ENCODE data around the gene ARHGEF4.

The ARHGEF4 gene

GRCh38 chr2:131048641-131049040, 211.9 kb downstream of the ARHGEF4 start:
- Histone ChIP-seq H3K36me3 (ENCODE audit: insufficient read depth, low read length) (peaks cover 77% of the 10 kb centered on the region; the same call in 1 of the 2 replicates), H3K4me3 (ENCODE audit: low read length, poor library complexity, severe bottlenecking) (no peak overlapping the region), H4K20me1 (ENCODE audit: insufficient read depth, low read length, poor library complexity, severe bottlenecking) (peaks cover 12% of the 10 kb centered on the region), H3K4me2 (ENCODE audit: low read depth, low read length, poor library complexity, severe bottlenecking) (no peak overlapping the region), H3F3A (ENCODE audit: low read depth) (no peaks in the 10 kb centered on the region), H2AFZ (ENCODE audit: low read length) (no peak overlapping the region), H3K4me1 (ENCODE audit: insufficient read depth, low read length, poor library complexity, severe bottlenecking) (no peaks in the 10 kb centered on the region), H3K9me2 (replicated peaks; ENCODE audit: low read depth, low read length) (no peaks in the 10 kb centered on the region), H3K9ac (ENCODE audit: low read depth, low read length, poor library complexity, severe bottlenecking) (no peak overlapping the region), H3K9me3 (ENCODE audit: insufficient read depth, low read depth, low read length) (no peaks in the 10 kb centered on the region), H3K27me3 (ENCODE audit: insufficient read depth, low read length, poor library complexity, severe bottlenecking) (no peaks in the 10 kb centered on the region), H3K79me2 (ENCODE audit: insufficient read depth, low read length) (no peaks in the 10 kb centered on the region)
- TF ChIP-seq EZH2phosphoT487 (IDR thresholded peaks at IDR 0.05; ENCODE audit: borderline replicate concordance) (no peak), CTCF (conservative IDR thresholded peaks at IDR 0.05; ENCODE audit: low read length) (no peak)

GRCh38 chr2:131049150-131049718, 212.5 kb downstream of the ARHGEF4 start:
- Histone ChIP-seq H3F3A (ENCODE audit: low read depth) (no peaks in the 10 kb centered on the region), H3K9me2 (replicated peaks; ENCODE audit: low read depth, low read length) (no peaks in the 10 kb centered on the region), H3K36me3 (ENCODE audit: insufficient read depth, low read length) (peaks cover 81% of the 10 kb centered on the region; the same call in 1 of the 2 replicates), H3K4me1 (ENCODE audit: insufficient read depth, low read length, poor library complexity, severe bottlenecking) (no peaks in the 10 kb centered on the region), H3K27me3 (ENCODE audit: insufficient read depth, low read length, poor library complexity, severe bottlenecking) (no peaks in the 10 kb centered on the region), H2AFZ (ENCODE audit: low read length) (no peak overlapping the region), H3K9me3 (ENCODE audit: insufficient read depth, low read depth, low read length) (no peaks in the 10 kb centered on the region), H3K79me2 (ENCODE audit: insufficient read depth, low read length) (peaks cover under 1% of the 10 kb centered on the region; the same call in 1 of the 2 replicates), H3K9ac (ENCODE audit: low read depth, low read length, poor library complexity, severe bottlenecking) (no peak overlapping the region), H4K20me1 (ENCODE audit: insufficient read depth, low read length, poor library complexity, severe bottlenecking) (peaks cover 12% of the 10 kb centered on the region), H3K4me3 (ENCODE audit: low read length, poor library complexity, severe bottlenecking) (no peak overlapping the region), H3K4me2 (ENCODE audit: low read depth, low read length, poor library complexity, severe bottlenecking) (no peak overlapping the region)
- TF ChIP-seq CTCF (conservative IDR thresholded peaks at IDR 0.05; ENCODE audit: low read length) (no peak), EZH2phosphoT487 (IDR thresholded peaks at IDR 0.05; ENCODE audit: borderline replicate concordance) (no peak)

- Histone ChIP-seq H3K4me1 (ENCODE audit: insufficient read depth, low read length, poor library complexity, severe bottlenecking) (no peaks in the 10 kb centered on the region), H3K9me3 (ENCODE audit: insufficient read depth, low read depth, low read length) (no peaks in the 10 kb centered on the region), H3F3A (ENCODE audit: low read depth) (no peaks in the 10 kb centered on the region), H3K4me3 (ENCODE audit: low read length, poor library complexity, severe bottlenecking) (no peak overlapping the region), H3K9me2 (replicated peaks; ENCODE audit: low read depth, low read length) (no peaks in the 10 kb centered on the region), H3K9ac (ENCODE audit: low read depth, low read length, poor library complexity, severe bottlenecking) (no peak overlapping the region), H3K36me3 (ENCODE audit: insufficient read depth, low read length) (peaks cover 98% of the 10 kb centered on the region; the same call in 1 of the 2 replicates), H3K27me3 (ENCODE audit: insufficient read depth, low read length, poor library complexity, severe bottlenecking) (no peaks in the 10 kb centered on the region), H3K4me2 (ENCODE audit: low read depth, low read length, poor library complexity, severe bottlenecking) (no peak overlapping the region), H2AFZ (ENCODE audit: low read length) (no peak overlapping the region), H3K79me2 (ENCODE audit: insufficient read depth, low read length) (peaks cover 16% of the 10 kb centered on the region; the same call in 1 of the 2 replicates), H4K20me1 (ENCODE audit: insufficient read depth, low read length, poor library complexity, severe bottlenecking) (peaks cover 22% of the 10 kb centered on the region)
- no peak for TF ChIP-seq EZH2phosphoT487 (IDR thresholded peaks at IDR 0.05; ENCODE audit: borderline replicate concordance)
- no peak for TF ChIP-seq CTCF (conservative IDR thresholded peaks at IDR 0.05; ENCODE audit: low read length)
These were observed 214.2 kb downstream of the ARHGEF4 start for GRCh38 chr2:131050896-131051295.

All from Loucy (cell line).